ENCODE results near the gene MIAT.
"Not testable (repeated sequence)": the region's sequence is repeated elsewhere in the genome, so short reads cannot be mapped to it uniquely, and the experiment has no call there.

The MIAT gene

GRCh38 chr22:26656891-26657851, at the start of gene MIAT:
Gene MIAT, plus strand, starts transcription at chr22:26657588.
- DNase-seq (ENCODE audit: low read depth in 2 of 2), result peak in 1 of 2 experiments; percentile 56

DNA sequence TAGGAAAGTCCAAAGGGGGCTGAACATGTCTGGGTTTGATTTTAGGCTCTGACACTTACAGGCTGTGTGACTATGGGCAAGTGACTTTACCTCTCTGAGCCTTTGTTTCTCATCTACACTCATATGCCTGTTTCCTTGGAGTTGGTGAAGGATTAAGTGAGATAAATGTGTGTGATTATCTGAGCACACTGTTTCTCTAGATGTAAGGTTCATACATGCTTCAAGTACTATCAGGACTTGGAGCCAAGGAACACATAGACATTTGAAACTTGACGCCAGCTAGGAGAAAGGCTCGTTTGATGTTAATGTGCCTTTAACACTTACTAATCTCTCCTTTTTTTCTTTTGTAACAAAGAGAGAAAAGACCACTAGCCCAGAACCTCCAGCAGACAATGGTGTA, 49.3 kb upstream of the MIAT start:
- no peak for DNase-seq (ENCODE audit: low read depth in 2 of 2)

DNA sequence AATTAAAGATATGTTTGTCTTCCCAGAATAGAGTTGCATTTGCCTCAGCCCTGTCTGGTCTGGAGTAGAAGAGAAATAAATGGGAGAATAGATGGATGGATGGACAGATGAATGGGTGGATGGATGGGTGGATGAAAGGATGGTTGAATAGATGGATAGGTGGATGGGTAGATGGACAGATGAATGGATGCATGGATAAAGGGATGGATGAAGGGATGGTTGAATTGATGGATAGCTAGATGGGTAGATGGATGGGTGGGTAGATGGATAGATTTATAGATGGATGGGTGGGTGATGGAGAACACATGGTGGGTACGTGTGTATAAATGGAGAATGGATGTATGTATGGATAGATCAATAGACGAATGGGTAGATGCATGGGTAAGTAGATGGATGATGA, 48.1 kb upstream of the MIAT start:
- no peak for DNase-seq (ENCODE audit: low read depth in 2 of 2)

DNA sequence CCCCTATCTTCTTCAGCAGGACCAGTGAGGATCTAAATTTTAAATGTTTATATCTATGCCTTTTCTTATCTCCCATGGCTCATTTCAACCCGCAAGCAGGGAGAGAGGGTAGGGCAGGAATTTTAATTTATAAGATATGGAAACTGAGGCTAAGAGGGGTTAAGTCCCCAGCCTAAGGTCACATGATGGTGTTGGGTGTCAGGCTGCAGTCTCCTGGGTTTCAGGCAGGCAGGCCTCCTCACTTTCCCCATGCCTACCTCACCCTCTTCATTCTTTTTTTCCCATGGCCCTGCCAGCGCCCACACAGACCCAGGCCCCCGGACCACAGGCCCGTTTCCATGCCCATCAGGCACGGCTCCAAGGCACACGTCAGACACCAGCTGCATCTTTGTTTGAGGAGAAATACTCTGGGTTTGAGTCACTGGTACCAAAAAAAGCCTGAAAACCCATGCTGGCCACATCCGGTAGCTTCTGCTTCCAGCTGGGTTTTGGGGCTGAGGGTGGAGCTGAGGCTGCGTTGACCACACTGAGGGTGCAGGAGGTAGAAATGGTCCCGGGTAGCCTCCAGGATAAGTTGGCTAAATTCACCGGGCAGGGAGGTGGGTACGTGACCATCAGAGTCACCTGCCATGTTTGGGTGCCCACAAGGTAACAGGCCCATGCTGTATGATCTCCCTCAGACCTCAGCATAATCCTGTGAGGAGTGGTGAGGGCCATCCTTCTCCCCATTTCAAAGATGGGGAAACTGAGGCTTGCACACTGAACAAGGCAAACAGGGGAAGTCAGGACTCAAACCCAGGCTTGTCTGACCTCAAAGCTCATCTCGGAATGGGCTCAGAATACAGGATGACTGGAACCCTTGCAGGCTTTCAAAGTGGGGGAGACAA, 47.1 kb upstream of the MIAT start:
- DNase-seq (ENCODE audit: low read depth in 2 of 2), result peak in 1 of 2 experiments; percentile 32

DNA sequence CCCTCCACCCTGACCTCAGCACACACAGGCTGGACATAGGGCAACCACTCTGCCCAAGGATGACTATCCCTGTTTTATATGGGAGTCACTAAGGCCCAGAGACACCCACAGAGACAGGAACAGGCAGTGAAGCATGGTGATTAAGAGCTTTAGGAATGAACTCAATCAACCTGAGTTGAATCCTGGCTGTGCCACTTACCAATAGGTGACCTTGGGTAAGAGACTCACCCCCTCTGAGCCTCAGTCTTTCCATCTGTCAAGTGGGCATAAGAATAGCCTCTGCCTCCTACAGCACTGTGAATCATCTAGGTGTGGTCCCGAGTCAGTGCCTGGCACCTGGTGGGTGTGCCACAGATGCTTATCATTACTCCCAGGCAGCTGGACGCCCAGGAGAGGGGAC, 46.4 kb upstream of the MIAT start:
- DNase-seq (ENCODE audit: low read depth in 2 of 2), result no peak

DNA sequence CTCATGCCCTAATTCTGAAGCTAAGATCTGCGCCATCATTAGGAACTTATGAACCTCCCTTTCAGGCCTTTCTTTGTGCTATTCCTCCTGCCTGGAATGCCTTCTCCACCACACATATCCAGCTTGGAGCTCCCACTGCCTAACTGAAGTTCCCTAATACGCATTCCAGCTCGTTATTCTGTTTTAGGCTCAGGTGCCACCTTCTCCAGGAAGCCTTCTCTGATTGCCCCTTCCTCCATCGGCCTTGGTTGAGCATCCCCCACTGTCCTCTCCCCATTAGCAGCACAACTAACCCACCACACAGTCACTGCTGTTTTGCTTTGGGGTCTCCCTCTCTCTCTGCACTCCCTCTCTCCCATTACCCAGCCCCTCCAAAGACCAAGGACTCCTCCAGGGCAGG, 44.7 kb upstream of the MIAT start:
- no peak for DNase-seq (ENCODE audit: low read depth in 2 of 2)

GRCh38 chr22:26613753-26614152, 43.6 kb upstream of the MIAT start:
- DNase-seq (ENCODE audit: low read depth in 2 of 2), result not testable (repeated sequence)

DNA sequence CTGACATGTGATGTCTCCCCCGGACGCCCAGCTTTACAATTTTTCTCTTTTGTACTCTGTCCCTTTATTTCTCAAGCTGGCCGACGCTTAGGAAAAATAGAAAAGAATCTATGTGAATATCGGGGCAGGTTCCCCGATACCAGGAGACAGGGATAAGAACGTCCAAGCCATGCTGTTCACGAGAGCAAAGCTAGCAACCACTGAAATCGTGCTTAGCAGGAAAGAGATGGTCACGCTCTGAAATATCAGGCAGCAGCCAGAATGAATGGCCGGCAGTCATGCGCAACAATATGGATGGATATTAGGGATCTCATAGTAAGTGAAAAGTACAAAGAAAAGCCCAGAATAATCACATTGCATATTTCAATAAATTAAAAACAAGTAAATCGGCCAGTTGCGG, 43.1 kb upstream of the MIAT start:
- DNase-seq (ENCODE audit: low read depth in 2 of 2), result no peak

DNA sequence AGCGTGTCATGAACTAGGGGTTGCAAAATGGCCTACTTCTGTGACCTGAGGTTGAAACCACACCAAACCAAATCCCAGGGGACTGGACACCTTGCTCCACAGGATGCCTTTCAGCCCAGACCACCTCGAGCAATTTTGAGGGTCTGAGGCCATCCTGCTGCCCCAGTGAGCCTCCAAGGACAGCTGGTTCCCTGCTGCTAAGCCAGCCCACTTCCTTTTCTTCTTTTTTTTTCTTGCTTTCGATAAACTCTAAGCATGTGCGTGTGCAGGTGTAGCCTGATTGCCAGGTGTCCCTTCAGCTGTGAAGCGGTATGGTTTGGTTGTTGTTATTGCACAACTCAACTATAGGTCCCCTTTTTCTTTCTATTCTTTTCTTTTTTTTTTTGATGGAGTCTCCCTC, 42.2 kb upstream of the MIAT start:
- no peak for DNase-seq (ENCODE audit: low read depth in 2 of 2)

GRCh38 chr22:26615830-26616435, 41.5 kb upstream of the MIAT start:
- DNase-seq (ENCODE audit: low read depth in 2 of 2), result no peak

GRCh38 chr22:26616650-26617049, 40.7 kb upstream of the MIAT start:
- DNase-seq (ENCODE audit: low read depth in 2 of 2), result no peak

DNA sequence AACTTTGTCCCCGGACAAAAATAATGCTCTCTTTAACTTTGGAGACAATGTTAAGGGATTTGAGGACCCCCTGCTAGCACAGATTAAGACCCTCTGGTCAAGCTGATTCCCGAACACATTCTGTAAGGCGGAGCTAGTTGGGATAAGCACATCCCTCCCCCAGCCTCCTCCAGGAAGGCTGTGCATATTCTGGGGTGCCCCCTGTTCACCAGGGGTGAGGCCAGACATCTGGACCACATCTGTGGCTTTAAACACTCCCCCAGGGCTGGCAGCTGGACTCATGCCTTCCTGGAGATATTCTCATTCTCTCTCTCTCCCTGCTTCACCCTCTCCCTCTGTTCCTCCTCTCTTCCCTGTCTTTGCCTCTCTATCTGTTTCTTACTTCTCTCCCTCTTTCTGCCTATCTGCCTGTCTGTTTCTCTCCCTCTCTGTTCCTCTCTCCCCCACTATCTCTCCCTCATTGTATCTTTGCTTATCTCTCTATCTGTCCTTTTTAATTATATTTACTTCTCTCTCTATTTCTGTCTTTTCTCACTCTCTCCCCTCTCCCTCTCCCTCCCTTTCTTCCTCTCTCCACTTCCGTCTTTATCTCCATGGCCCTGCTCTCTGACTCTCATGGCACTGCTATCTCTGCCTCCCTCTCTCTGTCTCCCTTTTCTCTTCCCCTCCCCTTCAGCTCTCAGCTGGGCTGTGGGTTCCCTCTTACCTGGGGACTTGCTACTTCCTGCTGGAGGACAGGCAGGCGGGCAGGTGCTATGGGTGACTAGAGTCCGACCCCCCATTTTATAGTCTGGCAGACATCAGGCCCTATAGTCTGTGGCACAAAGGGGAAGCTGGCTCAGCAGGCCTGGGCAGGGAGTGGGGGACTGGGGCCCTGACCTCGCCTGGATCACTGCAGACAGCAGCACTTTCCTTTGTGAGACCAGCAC, 39.9 kb upstream of the MIAT start, which contains the start of gene CRYBB1:
Gene CRYBB1, minus strand, starts transcription at position 757 of the 929 bp plus-strand sequence. CDS start 1,708 bp downstream, outside the sequence.
- no peak for DNase-seq (ENCODE audit: low read depth in 2 of 2)

GRCh38 chr22:26618455-26618854, 38.9 kb upstream of the MIAT start:
- no peak for DNase-seq (ENCODE audit: low read depth in 2 of 2)

- DNase-seq (ENCODE audit: low read depth in 2 of 2), result no peak
These were observed 37.9 kb upstream of the MIAT start for GRCh38 chr22:26619510-26619909.

DNA sequence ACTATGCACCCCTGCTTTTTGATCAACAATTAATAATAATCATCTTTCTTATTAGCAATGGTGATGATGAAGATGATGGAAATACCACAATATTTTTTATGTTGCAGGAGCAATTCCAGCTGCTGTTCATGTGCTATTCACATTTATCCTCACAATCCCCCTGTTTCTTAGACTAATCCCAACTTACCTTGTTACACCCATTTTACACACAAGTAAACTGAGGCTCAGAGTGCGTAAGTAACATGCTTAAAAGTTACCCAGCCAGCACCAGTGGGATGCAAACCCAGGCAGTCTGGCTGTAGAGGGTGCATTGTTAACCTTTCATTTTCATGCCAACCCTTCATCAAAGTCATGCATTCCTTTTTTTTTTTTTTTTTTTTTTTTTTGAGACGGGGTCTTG, 37.2 kb upstream of the MIAT start:
- DNase-seq (ENCODE audit: low read depth in 2 of 2), result no peak

- no peak for DNase-seq (ENCODE audit: low read depth in 2 of 2)
These were observed 35.7 kb upstream of the MIAT start, which contains the start of gene CRYBA4 for GRCh38 chr22:26621663-26622062. Gene CRYBA4, plus strand, starts transcription at chr22:26621963. Its CDS starts 634 bp downstream, at chr22:26622597.

GRCh38 chr22:26623984-26624383, 33.4 kb upstream of the MIAT start:
- no peak for DNase-seq (ENCODE audit: low read depth in 2 of 2)

DNA sequence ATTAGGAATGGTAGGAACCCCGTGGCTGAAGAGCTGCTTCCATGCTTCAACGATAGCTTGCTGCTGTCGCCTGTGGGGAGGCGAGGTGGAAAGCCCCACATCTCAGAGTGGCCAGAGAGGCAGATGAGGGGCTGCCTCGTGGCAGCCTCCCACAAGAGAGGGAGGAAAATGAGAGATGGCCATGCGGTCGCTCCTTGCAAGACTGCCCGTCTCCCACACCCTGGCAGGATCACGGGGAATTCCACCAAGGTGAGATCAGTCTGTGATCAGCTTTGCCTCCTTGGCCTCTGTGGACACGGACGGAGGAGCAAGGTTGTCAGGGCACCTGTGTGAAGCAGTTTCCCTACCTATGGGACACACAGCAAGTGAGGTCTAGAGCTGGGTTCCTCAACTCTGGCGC, 32.6 kb upstream of the MIAT start:
- DNase-seq (ENCODE audit: low read depth in 2 of 2), result no peak

DNA sequence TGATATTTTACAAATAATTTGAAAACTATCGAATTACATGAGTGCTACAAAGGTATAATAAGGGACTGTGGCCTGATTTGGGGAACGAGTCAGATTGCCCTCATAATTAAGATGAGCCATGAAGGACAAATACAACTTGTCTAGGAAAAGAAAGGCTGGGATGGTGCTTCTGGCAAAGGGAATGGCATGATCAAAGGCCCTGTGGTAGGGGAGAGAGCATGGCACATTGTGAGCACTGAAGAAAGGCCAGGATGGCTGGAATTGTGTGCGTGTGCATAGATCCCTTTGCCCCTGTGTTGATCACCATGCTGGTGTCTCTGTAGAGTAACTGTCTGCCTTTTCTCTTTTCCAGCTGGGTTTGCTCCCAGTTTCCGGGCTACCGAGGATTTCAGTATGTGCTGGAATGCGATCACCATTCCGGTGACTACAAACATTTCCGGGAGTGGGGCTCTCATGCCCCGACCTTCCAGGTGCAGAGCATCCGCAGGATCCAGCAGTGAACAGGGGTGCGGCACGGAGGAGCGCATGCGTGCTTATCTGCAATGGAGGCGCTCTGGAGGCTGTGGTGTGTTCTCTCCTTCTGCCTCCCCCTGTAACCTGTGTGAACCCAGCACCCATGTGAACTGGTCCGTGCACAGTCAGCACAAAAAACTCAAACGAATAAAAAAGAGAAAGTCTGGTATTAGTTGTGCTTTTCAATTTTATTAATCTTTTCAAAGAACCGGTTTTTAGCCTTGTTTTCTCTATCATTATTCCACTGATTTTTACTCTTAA, 27.2 kb upstream of the MIAT start:
- no peak for DNase-seq (ENCODE audit: low read depth in 2 of 2)

DNA sequence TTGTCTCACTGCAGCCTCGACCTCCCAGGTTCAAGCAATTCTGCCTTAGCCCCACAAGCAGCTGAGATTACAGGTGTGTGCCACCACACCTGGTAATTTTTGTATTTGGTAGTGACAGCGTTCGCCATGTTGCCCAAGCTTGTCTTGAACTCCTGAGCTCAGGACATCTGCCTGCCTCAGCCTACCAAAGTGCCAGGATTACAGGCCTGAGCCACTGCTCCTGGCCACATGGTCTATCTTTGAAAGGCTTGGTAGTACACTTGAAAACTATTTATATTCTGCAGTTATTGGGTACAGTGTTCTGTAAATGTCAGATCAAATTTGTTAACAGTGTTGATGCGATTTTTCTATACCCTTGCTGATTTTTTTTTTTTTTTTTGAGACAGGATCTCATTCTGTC, 26.1 kb upstream of the MIAT start:
- DNase-seq (ENCODE audit: low read depth in 2 of 2), result no peak

Data from stimulated activated CD4-positive, alpha-beta T cell treated with anti-CD3 and anti-CD28 coated beads, Interleukin-12 subunit alpha, Interleukin-12 subunit beta, amount 100 ng/mL, for 24 hours (primary cell).